Activated effector memory CD4-positive, alpha-beta T cell treated with anti-CD3 and anti-CD28 coated beads, Interleukin-2, amount 50 U/mL, for 16 hours (primary cell): ENCODE data around the gene ZNF132.

Experiments
- DNase-seq: peaks from one replicate; pipeline ENCODE4 v3.0.0-alpha.2; 2020

The ZNF132 gene

GRCh38 chr19:58385891-58386575 lies 53.9 kb downstream of the ZNF132 start:
- peak; percentile 75 for DNase-seq

GRCh38 chr19:58385313-58385890 lies 54.6 kb downstream of the ZNF132 start:
- DNase-seq = no peak

- DNase-seq = peak; percentile 60
Observed at GRCh38 chr19:58382997-58383603, 56.9 kb downstream of the ZNF132 start.
